ENCODE measurements around the gene GAGE1. TPM values are rescaled to one million over a fixed set of nuclear protein-coding genes. Genes with fewer than 3 reads are reported as not detected.
"Not testable (repeated sequence)": the region's sequence is repeated elsewhere in the genome, so short reads cannot be mapped to it uniquely, and the experiment has no call there.

The GAGE1 gene
- not detected for polyA plus RNA-seq (2013, experiment 1 of 2)
- not detected for polyA plus RNA-seq (2013, experiment 2 of 2)

- not testable (repeated sequence) for H3K79me1 ChIP-seq (replicated peaks; ENCODE audit: low read length, poor library complexity, severe bottlenecking)
These were observed at the start of gene GAGE1 for GRCh38 chrX:49598720-49599119. GAGE1 (plus strand) TSS chrX:49599020; CDS start chrX:49600175, 1,155 bp downstream.

GRCh38 chrX:49550989-49551388 is 47.8 kb upstream of the GAGE1 start, which contains the start of gene GAGE12E:
GAGE12E (plus strand) TSS chrX:49551289; CDS start chrX:49552444, 1,155 bp downstream.
- H2BK120ac ChIP-seq (ENCODE audit: low read depth, low read length); H2BK5ac ChIP-seq (ENCODE audit: low read depth, low read length, poor library complexity, severe bottlenecking); H2BK15ac ChIP-seq (ENCODE audit: low read depth, poor library complexity, severe bottlenecking); H2AK5ac ChIP-seq (ENCODE audit: low read length, severe bottlenecking); DNase-seq; H2AFZ ChIP-seq (ENCODE audit: low read depth, low read length); H4K91ac ChIP-seq (ENCODE audit: low read length); H3K9ac ChIP-seq (ENCODE audit: low read length); H3K27me3 ChIP-seq (ENCODE audit: control insufficient read depth in 1 of 2, insufficient read depth in 1 of 2, low read length in 2 of 2); H3K27ac ChIP-seq (ENCODE audit: low read length, poor library complexity, severe bottlenecking); H3K4me1 ChIP-seq (ENCODE audit: control insufficient read depth, insufficient read depth, low read depth, low read length); H3K18ac ChIP-seq (ENCODE audit: low read depth in 1 of 2, low read length in 2 of 2); H3K23ac ChIP-seq (ENCODE audit: low read length in 2 of 2); H3K4me3 ChIP-seq (ENCODE audit: insufficient read depth in 1 of 2, low read depth in 1 of 2, low read length in 2 of 2); H3K36me3 ChIP-seq (ENCODE audit: control insufficient read depth in 1 of 2, insufficient read depth in 2 of 2, low read depth in 1 of 2, low read length in 2 of 2); H2BK12ac ChIP-seq (ENCODE audit: low read length in 2 of 2); H3K4me2 ChIP-seq (ENCODE audit: low read length, poor library complexity, severe bottlenecking); H3K4ac ChIP-seq (ENCODE audit: low read depth in 1 of 2, low read length in 2 of 2); H3K79me1 ChIP-seq (replicated peaks; ENCODE audit: low read length, poor library complexity, severe bottlenecking); H4K8ac ChIP-seq (ENCODE audit: low read length); H3K14ac ChIP-seq (ENCODE audit: low read length in 2 of 2); H3K9me3 ChIP-seq (ENCODE audit: control insufficient read depth, low read length): not testable (repeated sequence)
- no CpG with 5 or more reads among the region's 16 CpGs for WGBS

More at GRCh38 chrX:49598720-49599119, at the start of gene GAGE1:
- H4K91ac ChIP-seq (ENCODE audit: low read length); H3K4ac ChIP-seq (ENCODE audit: low read depth in 1 of 2, low read length in 2 of 2); DNase-seq; H3K4me1 ChIP-seq (ENCODE audit: control insufficient read depth, insufficient read depth, low read depth, low read length); H3K18ac ChIP-seq (ENCODE audit: low read depth in 1 of 2, low read length in 2 of 2); H3K14ac ChIP-seq (ENCODE audit: low read length in 2 of 2); H3K9ac ChIP-seq (ENCODE audit: low read length); H2BK15ac ChIP-seq (ENCODE audit: low read depth, poor library complexity, severe bottlenecking); H2AK5ac ChIP-seq (ENCODE audit: low read length, severe bottlenecking); H3K27ac ChIP-seq (ENCODE audit: low read length, poor library complexity, severe bottlenecking); H2BK5ac ChIP-seq (ENCODE audit: low read depth, low read length, poor library complexity, severe bottlenecking); H3K4me3 ChIP-seq (ENCODE audit: insufficient read depth in 1 of 2, low read depth in 1 of 2, low read length in 2 of 2); H2BK120ac ChIP-seq (ENCODE audit: low read depth, low read length); H3K9me3 ChIP-seq (ENCODE audit: control insufficient read depth, low read length); H4K8ac ChIP-seq (ENCODE audit: low read length); H2AFZ ChIP-seq (ENCODE audit: low read depth, low read length); H3K27me3 ChIP-seq (ENCODE audit: control insufficient read depth in 1 of 2, insufficient read depth in 1 of 2, low read length in 2 of 2); H3K36me3 ChIP-seq (ENCODE audit: control insufficient read depth in 1 of 2, insufficient read depth in 2 of 2, low read depth in 1 of 2, low read length in 2 of 2); H3K4me2 ChIP-seq (ENCODE audit: low read length, poor library complexity, severe bottlenecking); H2BK12ac ChIP-seq (ENCODE audit: low read length in 2 of 2); H3K23ac ChIP-seq (ENCODE audit: low read length in 2 of 2): not testable (repeated sequence)
- WGBS, result no CpG with 5 or more reads among the region's 16 CpGs

GRCh38 chrX:49560542-49560941 is 38.3 kb upstream of the GAGE1 start, which contains the start of gene GAGE12F:
GAGE12F (plus strand) TSS chrX:49560842; CDS start chrX:49561997, 1,155 bp downstream.
- H3K14ac ChIP-seq (ENCODE audit: low read length in 2 of 2); H3K36me3 ChIP-seq (ENCODE audit: control insufficient read depth in 1 of 2, insufficient read depth in 2 of 2, low read depth in 1 of 2, low read length in 2 of 2); H3K4ac ChIP-seq (ENCODE audit: low read depth in 1 of 2, low read length in 2 of 2); H3K79me1 ChIP-seq (replicated peaks; ENCODE audit: low read length, poor library complexity, severe bottlenecking); H2BK15ac ChIP-seq (ENCODE audit: low read depth, poor library complexity, severe bottlenecking); H2AK5ac ChIP-seq (ENCODE audit: low read length, severe bottlenecking); H3K4me1 ChIP-seq (ENCODE audit: control insufficient read depth, insufficient read depth, low read depth, low read length); H2AFZ ChIP-seq (ENCODE audit: low read depth, low read length); H3K18ac ChIP-seq (ENCODE audit: low read depth in 1 of 2, low read length in 2 of 2); H3K9ac ChIP-seq (ENCODE audit: low read length); H2BK5ac ChIP-seq (ENCODE audit: low read depth, low read length, poor library complexity, severe bottlenecking); H4K8ac ChIP-seq (ENCODE audit: low read length); H3K23ac ChIP-seq (ENCODE audit: low read length in 2 of 2); H3K4me3 ChIP-seq (ENCODE audit: insufficient read depth in 1 of 2, low read depth in 1 of 2, low read length in 2 of 2); DNase-seq; H3K27me3 ChIP-seq (ENCODE audit: control insufficient read depth in 1 of 2, insufficient read depth in 1 of 2, low read length in 2 of 2); H2BK120ac ChIP-seq (ENCODE audit: low read depth, low read length); H4K91ac ChIP-seq (ENCODE audit: low read length); H3K4me2 ChIP-seq (ENCODE audit: low read length, poor library complexity, severe bottlenecking); H2BK12ac ChIP-seq (ENCODE audit: low read length in 2 of 2); H3K27ac ChIP-seq (ENCODE audit: low read length, poor library complexity, severe bottlenecking); H3K9me3 ChIP-seq (ENCODE audit: control insufficient read depth, low read length): not testable (repeated sequence)
- no CpG with 5 or more reads among the region's 16 CpGs for WGBS

GRCh38 chrX:49568728-49569127 is 30.1 kb upstream of the GAGE1 start:
- H3K4me3 ChIP-seq (ENCODE audit: insufficient read depth in 1 of 2, low read depth in 1 of 2, low read length in 2 of 2); H2BK120ac ChIP-seq (ENCODE audit: low read depth, low read length); H2BK5ac ChIP-seq (ENCODE audit: low read depth, low read length, poor library complexity, severe bottlenecking); H2AFZ ChIP-seq (ENCODE audit: low read depth, low read length); H3K36me3 ChIP-seq (ENCODE audit: control insufficient read depth in 1 of 2, insufficient read depth in 2 of 2, low read depth in 1 of 2, low read length in 2 of 2); H2BK15ac ChIP-seq (ENCODE audit: low read depth, poor library complexity, severe bottlenecking); H3K79me1 ChIP-seq (replicated peaks; ENCODE audit: low read length, poor library complexity, severe bottlenecking); H3K9me3 ChIP-seq (ENCODE audit: control insufficient read depth, low read length); H3K4me1 ChIP-seq (ENCODE audit: control insufficient read depth, insufficient read depth, low read depth, low read length); H4K8ac ChIP-seq (ENCODE audit: low read length); H3K18ac ChIP-seq (ENCODE audit: low read depth in 1 of 2, low read length in 2 of 2); H2BK12ac ChIP-seq (ENCODE audit: low read length in 2 of 2); H4K91ac ChIP-seq (ENCODE audit: low read length); DNase-seq; H3K23ac ChIP-seq (ENCODE audit: low read length in 2 of 2); H3K27ac ChIP-seq (ENCODE audit: low read length, poor library complexity, severe bottlenecking); H3K4me2 ChIP-seq (ENCODE audit: low read length, poor library complexity, severe bottlenecking); H3K27me3 ChIP-seq (ENCODE audit: control insufficient read depth in 1 of 2, insufficient read depth in 1 of 2, low read length in 2 of 2); H3K9ac ChIP-seq (ENCODE audit: low read length); H3K14ac ChIP-seq (ENCODE audit: low read length in 2 of 2); H3K4ac ChIP-seq (ENCODE audit: low read depth in 1 of 2, low read length in 2 of 2); H2AK5ac ChIP-seq (ENCODE audit: low read length, severe bottlenecking): not testable (repeated sequence)
- WGBS, result no CpG with 5 or more reads among the region's 11 CpGs
